GM10248 (cell line): ENCODE data around the gene AMER2.

ENCODE experiments used
- CTCF ChIA-PET: fragments of 300-600 bp; sonication (Branson Sonifier 250); formaldehyde crosslinking; extraction: SDS; loops from one replicate; lab custom pipeline; 2021; ENCODE audit warnings: antibody characterized with exemption; lab: Yijun Ruan, JAX
- POLR2A ChIA-PET: fragments of 350-650 bp; sonication (Branson Sonifier 250); formaldehyde crosslinking; extraction: SDS; loops from one replicate; lab custom pipeline; 2020; ENCODE audit warnings: antibody characterized with exemption; lab: Yijun Ruan, JAX
- DNase-seq: peaks from one replicate; pipeline ENCODE4 v3.0.0; 2012; ENCODE audit errors: extremely low spot score
- TF ChIP-seq, protein P1 (sequence below): IDR thresholded peaks from 2 replicates; pipeline ENCODE4 v1.5.1; 2012; ENCODE audit warnings: mild to moderate bottlenecking, low read depth; ENCODE audit errors: extremely low read depth, missing control alignments, control extremely low read depth

AMER2 gene, protein sequence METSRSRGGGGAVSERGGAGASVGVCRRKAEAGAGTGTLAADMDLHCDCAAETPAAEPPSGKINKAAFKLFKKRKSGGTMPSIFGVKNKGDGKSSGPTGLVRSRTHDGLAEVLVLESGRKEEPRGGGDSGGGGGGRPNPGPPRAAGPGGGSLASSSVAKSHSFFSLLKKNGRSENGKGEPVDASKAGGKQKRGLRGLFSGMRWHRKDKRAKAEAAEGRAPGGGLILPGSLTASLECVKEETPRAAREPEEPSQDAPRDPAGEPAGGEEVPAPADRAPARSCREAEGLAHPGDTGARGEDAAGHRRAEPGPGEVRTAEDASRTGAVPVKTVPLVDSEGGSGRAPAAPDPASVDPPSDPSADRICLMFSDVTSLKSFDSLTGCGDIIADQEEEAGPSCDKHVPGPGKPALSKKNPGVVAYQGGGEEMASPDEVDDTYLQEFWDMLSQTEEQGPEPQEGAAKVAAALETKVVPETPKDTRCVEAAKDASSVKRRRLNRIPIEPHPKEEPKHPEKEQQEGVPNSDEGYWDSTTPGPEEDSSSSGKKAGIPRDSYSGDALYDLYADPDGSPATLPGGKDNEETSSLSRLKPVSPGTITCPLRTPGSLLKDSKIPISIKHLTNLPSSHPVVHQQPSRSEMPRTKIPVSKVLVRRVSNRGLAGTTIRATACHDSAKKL

GRCh38 chr13:25171517-25172302, at the start of gene AMER2:
Gene AMER2, minus strand, starts transcription at chr13:25172288. Its CDS starts 669 bp downstream, at chr13:25171619.
- TF ChIP-seq, protein P1, sequence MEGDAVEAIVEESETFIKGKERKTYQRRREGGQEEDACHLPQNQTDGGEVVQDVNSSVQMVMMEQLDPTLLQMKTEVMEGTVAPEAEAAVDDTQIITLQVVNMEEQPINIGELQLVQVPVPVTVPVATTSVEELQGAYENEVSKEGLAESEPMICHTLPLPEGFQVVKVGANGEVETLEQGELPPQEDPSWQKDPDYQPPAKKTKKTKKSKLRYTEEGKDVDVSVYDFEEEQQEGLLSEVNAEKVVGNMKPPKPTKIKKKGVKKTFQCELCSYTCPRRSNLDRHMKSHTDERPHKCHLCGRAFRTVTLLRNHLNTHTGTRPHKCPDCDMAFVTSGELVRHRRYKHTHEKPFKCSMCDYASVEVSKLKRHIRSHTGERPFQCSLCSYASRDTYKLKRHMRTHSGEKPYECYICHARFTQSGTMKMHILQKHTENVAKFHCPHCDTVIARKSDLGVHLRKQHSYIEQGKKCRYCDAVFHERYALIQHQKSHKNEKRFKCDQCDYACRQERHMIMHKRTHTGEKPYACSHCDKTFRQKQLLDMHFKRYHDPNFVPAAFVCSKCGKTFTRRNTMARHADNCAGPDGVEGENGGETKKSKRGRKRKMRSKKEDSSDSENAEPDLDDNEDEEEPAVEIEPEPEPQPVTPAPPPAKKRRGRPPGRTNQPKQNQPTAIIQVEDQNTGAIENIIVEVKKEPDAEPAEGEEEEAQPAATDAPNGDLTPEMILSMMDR: no peak
- ChIA-PET POLR2A (no interaction called here), CTCF (interaction anchor here (0.7 to 2.1 kb wide), 3 partner anchors 9 to 203 kb away, joined by 3 to 5 read pairs (median 3); no protein-coding TSS in a partner anchor)
- peak; percentile 46 for DNase-seq

- POLR2A ChIA-PET: no interaction called here
- CTCF ChIA-PET: interaction anchor here (0.9 to 2.6 kb wide), 5 partner anchors 11 to 126 kb away, joined by 3 to 11 read pairs (median 4); no protein-coding TSS in a partner anchor
- TF ChIP-seq, protein P1: no peak
These were observed 45.9 kb upstream of the AMER2 start for GRCh38 chr13:25218019-25218418.

DNA sequence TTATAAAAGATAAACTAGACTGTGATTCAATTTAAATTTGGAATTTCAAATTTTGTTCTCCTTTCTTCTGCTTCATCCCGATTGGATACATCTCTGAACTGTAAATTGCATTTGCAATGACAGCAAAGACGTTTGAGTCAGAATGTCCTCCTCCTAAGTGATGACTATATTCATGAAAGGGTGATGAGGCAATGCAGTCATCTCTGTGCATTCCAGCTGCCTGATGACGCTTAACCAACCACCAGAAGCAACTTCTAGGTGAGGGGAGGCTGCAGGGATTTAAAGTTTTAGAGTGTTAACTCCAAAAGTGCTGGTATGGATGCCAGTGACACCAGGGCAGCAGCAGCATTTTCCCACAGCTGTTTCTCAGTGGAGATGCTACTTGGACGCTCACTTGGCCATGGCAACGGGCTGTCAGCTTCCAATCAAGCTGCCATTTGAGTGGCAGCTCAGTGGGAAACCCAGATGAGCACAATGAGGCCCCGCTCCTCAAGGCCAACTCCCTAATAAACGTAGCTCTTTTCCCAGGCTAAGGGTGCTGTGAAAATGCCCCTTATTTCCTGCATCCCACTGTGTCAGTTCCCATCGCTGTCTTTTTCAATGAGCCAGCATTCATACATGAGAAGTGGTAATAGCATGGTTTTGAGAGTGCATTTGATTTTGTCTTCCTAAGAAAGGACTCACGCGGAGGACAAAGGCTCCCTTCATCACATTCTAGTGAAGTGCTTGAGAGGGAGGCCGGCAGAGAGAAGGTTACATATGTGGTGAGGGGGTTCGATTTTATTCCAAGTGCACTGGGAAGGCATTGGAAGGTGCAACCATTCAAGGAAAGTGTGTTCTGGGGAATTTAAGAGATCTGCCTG, 45.2 kb upstream of the AMER2 start:
- TF ChIP-seq, protein P1: no peak
- CTCF ChIA-PET: interaction anchor here (0.7 to 2.6 kb wide), 8 partner anchors 11 to 127 kb away, joined by 3 to 11 read pairs (median 4); no protein-coding TSS in a partner anchor
- POLR2A ChIA-PET: no interaction called here
- no peak for DNase-seq

More at GRCh38 chr13:25218019-25218418, 45.9 kb upstream of the AMER2 start:
- no peak for DNase-seq

DNA sequence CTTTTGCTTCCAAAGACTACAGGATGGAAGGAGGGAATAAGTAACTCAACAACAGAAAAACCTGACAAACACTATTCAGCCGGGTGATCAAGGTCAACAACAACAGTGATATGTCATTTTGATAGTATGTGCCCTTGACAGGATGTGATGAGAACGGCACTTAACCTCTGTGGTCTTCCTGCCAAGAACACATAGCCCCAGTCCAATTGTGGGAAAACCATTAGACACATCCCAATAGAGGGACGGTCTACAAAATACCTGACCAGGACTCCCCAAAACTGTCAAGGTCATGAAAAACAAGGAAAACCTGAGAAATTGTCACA, 43.1 kb upstream of the AMER2 start:
- ChIA-PET CTCF (no interaction called here), POLR2A (no interaction called here)
- TF ChIP-seq, protein P1: no peak
- no peak for DNase-seq

DNA sequence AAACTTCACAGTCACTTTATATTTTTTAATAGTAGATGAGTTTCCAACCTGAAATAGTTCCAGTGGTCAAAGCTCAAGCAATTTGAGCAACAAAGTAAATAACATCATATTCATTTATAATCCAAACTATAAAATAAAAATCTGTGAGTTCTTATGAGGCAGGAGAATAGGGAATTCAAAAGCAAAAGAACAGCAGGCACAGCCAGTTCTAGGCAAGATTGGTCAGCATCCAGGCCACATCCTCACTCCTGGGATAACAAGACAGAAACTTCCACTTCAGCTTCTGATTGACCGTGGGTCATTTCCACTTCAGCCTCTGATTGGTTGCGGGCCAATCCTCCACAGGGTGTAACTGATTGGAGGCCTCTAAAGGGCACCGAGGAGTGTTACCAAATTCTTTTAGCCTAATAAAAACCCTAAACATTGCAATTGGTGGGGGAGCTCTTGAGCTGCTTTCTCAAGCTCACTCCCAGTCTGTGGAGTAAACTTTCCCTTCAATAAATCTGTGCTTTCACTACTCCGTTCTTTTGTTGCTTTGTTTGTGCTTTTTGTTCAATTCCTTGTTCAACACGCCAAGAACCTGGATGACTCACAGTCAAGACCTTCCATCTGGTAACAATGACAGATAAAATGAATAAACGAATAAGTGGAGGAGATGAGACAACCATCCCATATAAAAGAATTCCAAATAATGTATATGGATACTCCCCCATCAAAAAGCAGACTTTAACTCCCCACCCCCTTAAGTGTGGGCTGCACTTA, 42.6 kb upstream of the AMER2 start:
- DNase-seq: no peak
- TF ChIP-seq, protein P1: no peak
- POLR2A ChIA-PET: no interaction called here
- CTCF ChIA-PET: no interaction called here
